ENCODE data around the gene TSHZ1. TPM values are rescaled to one million over a fixed set of nuclear protein-coding genes. Genes with fewer than 3 reads are reported as not detected.
A peak's percentile ranks its signal among the peaks of the same experiment; 100 is the strongest.

Gene TSHZ1
- polyA plus RNA-seq, 1 donor from 2014 or later: 3.5 TPM

DNA sequence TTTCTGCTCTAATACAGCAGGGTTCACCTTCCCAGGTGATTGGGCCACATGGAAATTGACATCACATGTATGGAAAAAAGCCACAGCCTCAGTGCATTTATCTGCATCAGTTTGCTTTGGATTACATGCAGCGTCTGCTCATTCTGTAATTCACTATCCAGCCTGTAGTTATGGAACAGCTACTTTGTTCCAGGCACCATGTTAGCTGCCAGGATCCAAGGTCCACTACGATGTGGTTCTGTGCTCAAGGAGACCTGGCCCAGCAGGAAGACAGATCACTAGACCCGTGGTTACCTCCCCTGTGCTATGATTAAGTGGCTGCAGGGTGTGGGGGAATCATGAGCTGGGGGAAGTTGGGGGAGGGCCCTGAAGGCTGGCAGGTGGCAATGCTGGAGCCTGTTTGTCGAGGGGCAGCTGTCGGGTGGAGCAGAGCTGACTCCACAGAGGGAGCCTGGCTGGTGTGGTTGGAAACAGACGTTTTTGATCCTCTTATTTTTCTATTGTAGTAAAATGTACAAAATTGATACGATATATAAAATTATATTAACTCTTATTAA, 58.6 kb downstream of the TSHZ1 start:
- Mint-ChIP-seq H3K36me3 (peaks cover 8% of the 10 kb centered on the region), H3K4me3 (peak overlapping the region in 1 of 4 donors; percentile 8), H3K9me3 (no peaks in the 10 kb centered on the region), H3K27ac (peak overlapping the region in 1 of 3 donors; percentile 43), H3K4me1 (peaks cover 4 to 22% (median 5%) of the 10 kb centered on the region in 3 donors), H3K27me3 (no peaks in the 10 kb centered on the region)

- Mint-ChIP-seq H3K4me3 (no peak overlapping the region), H3K27ac (no peak overlapping the region)
Observed at GRCh38 chr18:75269696-75270095, 59.1 kb downstream of the TSHZ1 start.

DNA sequence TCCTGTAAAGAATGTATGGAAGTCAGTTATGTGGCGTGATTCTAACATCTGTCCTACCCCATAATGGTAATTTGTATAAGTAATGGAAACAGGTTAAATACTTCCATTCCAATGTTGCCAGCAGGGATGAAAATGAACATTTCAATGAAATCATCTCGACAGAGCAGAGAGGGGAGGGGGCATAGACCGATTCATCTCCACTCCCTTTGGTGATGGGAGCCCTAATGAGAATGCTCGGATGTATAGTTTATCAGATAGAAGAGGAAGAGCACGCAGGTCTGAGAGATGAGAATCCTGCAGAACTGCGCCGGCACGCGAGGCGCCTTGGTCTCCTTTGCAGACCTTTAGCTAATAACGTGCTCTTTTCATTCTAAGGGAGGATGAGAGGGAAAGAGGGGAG, 61.4 kb downstream of the TSHZ1 start:
- Mint-ChIP-seq H3K27ac (no peak overlapping the region), H3K4me3 (no peak overlapping the region), H3K36me3 (peaks cover 8% of the 10 kb centered on the region), H3K4me1 (peaks cover 4 to 25% (median 5%) of the 10 kb centered on the region in 3 donors), H3K27me3 (no peaks in the 10 kb centered on the region), H3K9me3 (no peaks in the 10 kb centered on the region)

More at GRCh38 chr18:75269696-75270095, 59.1 kb downstream of the TSHZ1 start:
- no peaks in the 10 kb centered on the region for H3K9me3 Mint-ChIP-seq
- H3K4me1 Mint-ChIP-seq: peaks cover 4 to 22% (median 5%) of the 10 kb centered on the region in 3 donors
- H3K27me3 Mint-ChIP-seq: no peaks in the 10 kb centered on the region
- peaks cover 8% of the 10 kb centered on the region for H3K36me3 Mint-ChIP-seq

GRCh38 chr18:75273817-75274216, 63.2 kb downstream of the TSHZ1 start:
- Mint-ChIP-seq H3K4me3 (no peak overlapping the region), H3K36me3 (peaks cover 5% of the 10 kb centered on the region), H3K4me1 (peaks cover 0 to 17% (median 2%) of the 10 kb centered on the region in 3 donors), H3K27me3 (no peaks in the 10 kb centered on the region), H3K27ac (peak overlapping the region in 1 of 3 donors; percentile 33), H3K9me3 (no peaks in the 10 kb centered on the region)

DNA sequence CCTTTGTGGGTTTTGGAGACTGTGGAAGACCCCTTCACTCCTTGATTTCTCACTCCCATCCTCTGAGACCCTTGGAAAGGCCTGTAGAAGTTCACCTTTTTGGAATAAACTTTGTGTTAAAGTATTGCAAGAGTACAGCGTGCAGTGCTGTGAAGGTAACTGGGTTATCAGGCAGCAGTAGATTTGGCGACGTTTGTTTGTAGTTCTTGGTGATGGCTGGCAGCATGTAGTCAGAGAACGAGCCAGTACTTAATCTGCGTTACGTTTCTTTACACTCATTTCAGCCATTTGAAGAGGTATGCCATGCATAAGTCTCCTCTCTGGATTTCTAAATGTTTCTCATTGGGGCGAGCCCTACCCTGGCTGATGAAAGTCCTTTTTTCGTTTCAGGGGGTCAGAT, 64.6 kb downstream of the TSHZ1 start:
- Mint-ChIP-seq H3K27me3 (no peaks in the 10 kb centered on the region), H3K9me3 (no peaks in the 10 kb centered on the region), H3K27ac (no peak overlapping the region), H3K4me1 (peaks cover 0 to 16% (median 0%) of the 10 kb centered on the region in 3 donors), H3K36me3 (peaks cover 2% of the 10 kb centered on the region), H3K4me3 (no peak overlapping the region)

DNA sequence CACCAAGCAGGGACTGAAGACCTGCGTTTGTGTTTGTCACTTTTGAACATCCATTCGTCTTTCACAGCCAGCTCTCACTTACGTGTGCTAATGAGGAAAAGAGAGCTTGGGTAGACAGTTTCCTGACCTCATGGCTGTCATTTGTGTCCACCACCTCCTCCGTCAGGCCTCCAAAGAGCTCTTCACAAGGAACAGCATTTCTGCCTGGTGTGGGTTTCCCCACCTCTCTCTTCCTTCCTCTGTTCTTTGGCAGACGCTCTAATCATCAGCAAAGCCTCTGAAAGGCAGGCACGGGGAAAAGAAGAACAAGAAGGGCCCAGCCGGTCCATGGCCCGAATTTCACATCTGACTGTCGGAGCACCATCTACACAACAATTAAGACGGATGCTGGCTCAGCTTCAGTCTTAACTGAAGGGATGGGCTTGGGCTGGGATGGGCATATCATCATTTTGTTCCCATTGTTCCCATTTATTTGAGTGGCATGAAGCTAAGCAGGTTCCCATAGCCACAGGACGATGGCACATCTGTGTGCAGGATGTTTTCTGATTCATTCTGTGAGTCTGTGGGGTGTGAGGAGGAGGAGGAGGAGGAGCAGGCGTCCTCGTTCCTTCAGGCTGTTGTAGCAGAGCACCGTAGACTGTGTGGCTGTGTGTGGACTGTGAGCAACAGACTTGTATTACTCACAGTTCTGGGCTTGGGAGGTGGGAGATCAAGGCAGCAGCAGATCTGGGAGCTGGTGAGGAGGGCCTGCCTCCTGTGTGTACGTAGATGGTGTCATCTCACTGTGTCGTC, 66.4 kb downstream of the TSHZ1 start:
- peaks cover 4% of the 10 kb centered on the region for H3K36me3 Mint-ChIP-seq
- no peaks in the 10 kb centered on the region for H3K9me3 Mint-ChIP-seq
- H3K27ac Mint-ChIP-seq: peak overlapping the region in 1 of 3 donors; percentile 50
- H3K4me3 Mint-ChIP-seq: no peak overlapping the region
- H3K4me1 Mint-ChIP-seq: peaks cover 0 to 14% (median 0%) of the 10 kb centered on the region in 3 donors
- H3K27me3 Mint-ChIP-seq: no peaks in the 10 kb centered on the region

DNA sequence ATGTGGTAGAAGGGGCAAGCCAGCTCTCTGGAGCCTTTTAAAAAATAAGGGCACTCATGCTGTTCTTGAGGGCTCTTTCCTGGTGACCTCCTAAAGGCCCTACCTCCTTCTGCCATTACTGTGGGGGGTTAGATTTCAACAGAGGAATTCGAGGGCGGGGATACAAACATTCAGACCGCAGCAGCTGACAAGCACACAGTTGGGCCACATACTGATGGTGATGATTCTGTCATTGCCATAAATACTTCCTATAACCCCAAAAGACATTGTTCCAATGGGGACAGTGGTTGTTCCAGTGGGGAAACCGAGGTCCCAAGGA, 67.0 kb downstream of the TSHZ1 start:
- H3K27me3 Mint-ChIP-seq: no peaks in the 10 kb centered on the region
- peaks cover 4% of the 10 kb centered on the region for H3K36me3 Mint-ChIP-seq
- H3K27ac Mint-ChIP-seq: no peak overlapping the region
- no peak overlapping the region for H3K4me3 Mint-ChIP-seq
- H3K4me1 Mint-ChIP-seq: peaks cover 0 to 14% (median 0%) of the 10 kb centered on the region in 3 donors
- H3K9me3 Mint-ChIP-seq: no peaks in the 10 kb centered on the region

GRCh38 chr18:75279381-75279780, 68.8 kb downstream of the TSHZ1 start:
- H3K4me3 Mint-ChIP-seq: no peak overlapping the region
- H3K4me1 Mint-ChIP-seq: peaks cover 0 to 12% (median under 1%) of the 10 kb centered on the region in 3 donors
- no peaks in the 10 kb centered on the region for H3K27me3 Mint-ChIP-seq
- H3K9me3 Mint-ChIP-seq: no peaks in the 10 kb centered on the region
- H3K36me3 Mint-ChIP-seq: peaks cover 8% of the 10 kb centered on the region
- no peak overlapping the region for H3K27ac Mint-ChIP-seq

GRCh38 chr18:75280427-75281280, 70.1 kb downstream of the TSHZ1 start:
- no peaks in the 10 kb centered on the region for H3K27me3 Mint-ChIP-seq
- peaks cover 18% of the 10 kb centered on the region for H3K36me3 Mint-ChIP-seq
- no peak overlapping the region for H3K4me3 Mint-ChIP-seq
- H3K9me3 Mint-ChIP-seq: no peaks in the 10 kb centered on the region
- peaks cover 0 to 10% (median 3%) of the 10 kb centered on the region in 3 donors for H3K4me1 Mint-ChIP-seq
- peak overlapping the region in 2 of 3 donors; percentile 10 to 71 for H3K27ac Mint-ChIP-seq

GRCh38 chr18:75282746-75283145, 72.1 kb downstream of the TSHZ1 start:
- peaks cover 20% of the 10 kb centered on the region for H3K36me3 Mint-ChIP-seq
- no peaks in the 10 kb centered on the region for H3K9me3 Mint-ChIP-seq
- H3K27me3 Mint-ChIP-seq: no peaks in the 10 kb centered on the region
- no peak overlapping the region for H3K4me3 Mint-ChIP-seq
- H3K4me1 Mint-ChIP-seq: peaks cover 0 to 7% (median 3%) of the 10 kb centered on the region in 3 donors
- H3K27ac Mint-ChIP-seq: no peak overlapping the region

- Mint-ChIP-seq H3K4me1 (peaks cover 0 to 8% (median 3%) of the 10 kb centered on the region in 3 donors), H3K27ac (no peak overlapping the region), H3K36me3 (peaks cover 24% of the 10 kb centered on the region)
Observed at GRCh38 chr18:75283731-75284130, 73.1 kb downstream of the TSHZ1 start.

DNA sequence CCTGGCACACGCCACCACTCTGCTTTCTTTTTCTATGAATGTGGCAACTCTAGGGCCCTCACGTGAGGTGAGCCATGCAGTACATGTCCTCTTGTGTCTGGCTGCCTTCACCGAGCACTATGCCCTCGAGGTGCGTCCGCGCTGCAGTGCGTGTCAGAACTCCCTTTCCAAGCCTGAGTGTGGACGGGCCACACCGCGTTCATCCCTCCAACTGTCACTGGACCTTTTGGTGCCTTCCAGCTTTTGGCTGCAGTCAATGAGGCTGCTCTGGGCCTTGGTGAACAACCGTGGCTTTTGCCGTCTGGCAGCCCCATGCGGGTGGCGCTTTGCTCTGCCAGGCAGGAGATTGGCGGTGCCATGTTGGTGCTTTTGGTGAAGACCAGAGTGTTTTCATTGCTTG, 74.0 kb downstream of the TSHZ1 start:
- H3K4me1 Mint-ChIP-seq: peaks cover 0 to 8% (median 3%) of the 10 kb centered on the region in 3 donors
- H3K4me3 Mint-ChIP-seq: no peak overlapping the region
- H3K36me3 Mint-ChIP-seq: peaks cover 24% of the 10 kb centered on the region
- no peak overlapping the region for H3K27ac Mint-ChIP-seq
- no peaks in the 10 kb centered on the region for H3K27me3 Mint-ChIP-seq
- H3K9me3 Mint-ChIP-seq: peaks cover 0 to 2% (median 0%) of the 10 kb centered on the region in 3 donors

More at GRCh38 chr18:75283731-75284130, 73.1 kb downstream of the TSHZ1 start:
- H3K9me3 Mint-ChIP-seq: peaks cover 0 to 2% (median 0%) of the 10 kb centered on the region in 3 donors
- no peaks in the 10 kb centered on the region for H3K27me3 Mint-ChIP-seq
- H3K4me3 Mint-ChIP-seq: peak overlapping the region in 1 of 4 donors; percentile 43

- Mint-ChIP-seq H3K9me3 (peaks cover 0 to 2% (median 0%) of the 10 kb centered on the region in 3 donors), H3K27ac (no peak overlapping the region), H3K27me3 (no peaks in the 10 kb centered on the region), H3K4me1 (peaks cover 0 to 3% (median 1%) of the 10 kb centered on the region in 3 donors), H3K4me3 (no peak overlapping the region), H3K36me3 (peaks cover 22% of the 10 kb centered on the region)
Observed at GRCh38 chr18:75285876-75286275, 75.3 kb downstream of the TSHZ1 start.

- no peak overlapping the region for H3K27ac Mint-ChIP-seq
- peaks cover 0 to 2% (median 0%) of the 10 kb centered on the region in 3 donors for H3K9me3 Mint-ChIP-seq
- peaks cover 22% of the 10 kb centered on the region for H3K36me3 Mint-ChIP-seq
- H3K4me3 Mint-ChIP-seq: no peak overlapping the region
- peaks cover 0 to 3% (median 1%) of the 10 kb centered on the region in 3 donors for H3K4me1 Mint-ChIP-seq
- H3K27me3 Mint-ChIP-seq: no peaks in the 10 kb centered on the region
Observed at GRCh38 chr18:75287006-75287405, 76.4 kb downstream of the TSHZ1 start.

GRCh38 chr18:75287700-75288099, 77.1 kb downstream of the TSHZ1 start:
- peaks cover 0 to 3% (median 1%) of the 10 kb centered on the region in 3 donors for H3K4me1 Mint-ChIP-seq
- no peaks in the 10 kb centered on the region for H3K27me3 Mint-ChIP-seq
- no peak overlapping the region for H3K4me3 Mint-ChIP-seq
- peaks cover 0 to 2% (median 0%) of the 10 kb centered on the region in 3 donors for H3K9me3 Mint-ChIP-seq
- peaks cover 22% of the 10 kb centered on the region for H3K36me3 Mint-ChIP-seq
- no peak overlapping the region for H3K27ac Mint-ChIP-seq
